Cardiac muscle cell (in vitro differentiated cells and primary cell): ENCODE measurements around the gene MPEG1. TPM values are rescaled to one million over a fixed set of nuclear protein-coding genes. Genes with fewer than 3 reads are reported as not detected.

Experiments used
- DNase-seq, 2 donors: peaks; one replicate each; pipeline versions ENCODE4 v3.0.0 to v3.0.0-alpha.2; 2010 to 2017; ENCODE audit warnings: low read depth in 1 of 2, low spot score in 1 of 2
- H3K27ac ChIP-seq: fragments of 200-600 bp; sonication (generic); 2 replicates; pipeline ENCODE4 v1.5.1; 2016
- H3K27me3 ChIP-seq: fragments of 200-600 bp; sonication (generic); 2 replicates; pipeline ENCODE4 v1.6.0; 2016; ENCODE audit warnings: control low read depth
- H3K36me3 ChIP-seq: fragments of 200-600 bp; sonication (generic); 2 replicates; pipeline ENCODE4 v1.5.1; 2016; ENCODE audit warnings: control low read depth
- H3K4me1 ChIP-seq: fragments of 200-600 bp; sonication (generic); 2 replicates; pipeline ENCODE4 v1.8.1; 2017; ENCODE audit warnings: low read depth, mild to moderate bottlenecking, mixed run types
- H3K4me3 ChIP-seq: fragments of 200-600 bp; sonication (generic); 2 replicates; pipeline ENCODE4 v1.5.1; 2016; ENCODE audit warnings: mild to moderate bottlenecking
- H3K9me3 ChIP-seq: fragments of 200-600 bp; sonication (generic); 2 replicates; pipeline ENCODE4 v1.5.1; 2017; ENCODE audit warnings: low read depth, mild to moderate bottlenecking, control low read depth
- CTCF ChIP-seq: IDR thresholded peaks from 2 replicates; pipeline ENCODE4 v1.5.1; 2012; ENCODE audit warnings: low read depth, mild to moderate bottlenecking, low read length
- polyA plus RNA-seq: library from polyadenylated mRNA; unstranded; fragments of >200 nt; fragmentation: Nextera tagmentation; extraction: Ambion mirVana; gene quantifications from 2 replicates; pipeline ENCODE4 v1.2.1, GENCODE V29; 2016
- total RNA-seq: library from RNA; depleted of rRNA; stranded (reverse); fragments of >200 nt; gene quantifications from 2 replicates; pipeline ENCODE4 v1.2.3, GENCODE V29; 2016

Gene MPEG1
- total and polyA plus RNA-seq, 2 experiments from 2014 or later: not detected

- H3K36me3 ChIP-seq: no peaks in the 10 kb centered on the region
- H3K4me3 ChIP-seq: no peak overlapping the region
- no peak for TF ChIP-seq CTCF
- peaks cover 5% of the 10 kb centered on the region for H3K4me1 ChIP-seq
- H3K27me3 ChIP-seq: peaks cover 32% of the 10 kb centered on the region
- no peaks in the 10 kb centered on the region for H3K9me3 ChIP-seq
- peak in 1 of 2 donors; percentile 40 for DNase-seq
- no peak overlapping the region for H3K27ac ChIP-seq
Measured at GRCh38 chr11:59174664-59175033, 38.1 kb downstream of the MPEG1 start.

- H3K4me3 ChIP-seq: no peak overlapping the region
- no peaks in the 10 kb centered on the region for H3K9me3 ChIP-seq
- DNase-seq: peak in 1 of 2 donors; percentile 52
- no peak for TF ChIP-seq CTCF
- no peaks in the 10 kb centered on the region for H3K36me3 ChIP-seq
- peaks cover 5% of the 10 kb centered on the region for H3K4me1 ChIP-seq
- H3K27me3 ChIP-seq: peaks cover 32% of the 10 kb centered on the region
- H3K27ac ChIP-seq: no peak overlapping the region
Measured at GRCh38 chr11:59173964-59174663, 38.6 kb downstream of the MPEG1 start.

GRCh38 chr11:59173080-59173963 is 39.4 kb downstream of the MPEG1 start:
- Histone ChIP-seq H3K9me3 (no peaks in the 10 kb centered on the region), H3K27ac (no peak overlapping the region), H3K27me3 (peaks cover 32% of the 10 kb centered on the region), H3K36me3 (no peaks in the 10 kb centered on the region), H3K4me3 (peak overlapping the region; percentile 56), H3K4me1 (peaks cover 5% of the 10 kb centered on the region)
- peak; percentile 51 to 63 for DNase-seq
- no peak for TF ChIP-seq CTCF

GRCh38 chr11:59172345-59173079 is 40.2 kb downstream of the MPEG1 start:
- H3K4me3 ChIP-seq: peak overlapping the region; percentile 56
- no peaks in the 10 kb centered on the region for H3K9me3 ChIP-seq
- no peak overlapping the region for H3K27ac ChIP-seq
- peak; percentile 11 to 44 for DNase-seq
- H3K27me3 ChIP-seq: peaks cover 32% of the 10 kb centered on the region
- H3K4me1 ChIP-seq: peaks cover 5% of the 10 kb centered on the region
- no peak for TF ChIP-seq CTCF
- no peaks in the 10 kb centered on the region for H3K36me3 ChIP-seq

- no peak within 1 kb of the TSS for H3K27ac ChIP-seq
- H3K27me3 ChIP-seq: peaks cover 32% of the 10 kb centered on the region
- peak within 1 kb of the TSS; percentile 56 for H3K4me3 ChIP-seq
- no peaks in the 10 kb centered on the region for H3K36me3 ChIP-seq
- peak; percentile 93 to 94 for DNase-seq
- TF ChIP-seq CTCF: peak; percentile 71
- peaks cover 5% of the 10 kb centered on the region for H3K4me1 ChIP-seq
- no peaks in the 10 kb centered on the region for H3K9me3 ChIP-seq
Measured at GRCh38 chr11:59171508-59172322, 41.0 kb downstream of the MPEG1 start, which contains the start of gene DTX4. TSS of gene DTX4 (plus strand) at chr11:59172132. CDS start at chr11:59172596, 464 bp downstream.
